WTC11 (cell line): Measurements from ENCODE around the gene TRAPPC13. TPM values are rescaled to one million over a fixed set of nuclear protein-coding genes. Genes with fewer than 3 reads are reported as not detected.

ENCODE experiments used
- ATAC-seq: fragments of 200-7000 bp; cut with Tn5 transposase; 2 replicates; pipeline ENCODE4 v1.10.0; 2021; ENCODE audit warnings: mild to moderate bottlenecking, moderate library complexity
- CTCF ChIA-PET: fragments of 300-600 bp; sonication (Branson Sonifier 250); formaldehyde crosslinking; loops from one replicate; lab custom pipeline; 2021; ENCODE audit warnings: antibody characterized with exemption; lab: Charles Lee
- POLR2A ChIA-PET: fragments of 350-600 bp; sonication (Branson Sonifier 250); formaldehyde crosslinking; loops from one replicate; lab custom pipeline; 2021; ENCODE audit warnings: antibody characterized with exemption; lab: Charles Lee
- DNase-seq: peaks from one replicate; pipeline ENCODE4 v3.0.0; 2021; ENCODE audit warnings: low spot score
- H3K27ac Mint-ChIP-seq: 2 replicates; pipeline ENCODE4 v1.8.0; 2021; ENCODE audit warnings: mixed read lengths
- H3K27me3 Mint-ChIP-seq: 2 replicates; pipeline ENCODE4 v1.8.0; 2021; ENCODE audit warnings: low read depth, mild to moderate bottlenecking, moderate library complexity, mixed read lengths
- H3K36me3 Mint-ChIP-seq: 2 replicates; pipeline ENCODE4 v1.8.0; 2021; ENCODE audit warnings: mixed read lengths
- H3K4me1 Mint-ChIP-seq: 2 replicates; pipeline ENCODE4 v1.8.0; 2022; ENCODE audit warnings: mixed read lengths
- H3K4me3 Mint-ChIP-seq: 2 replicates; pipeline ENCODE4 v1.8.0; 2021; ENCODE audit warnings: mild to moderate bottlenecking, moderate library complexity, mixed read lengths
- H3K9me3 Mint-ChIP-seq: 2 replicates; pipeline ENCODE4 v1.8.0; 2021; ENCODE audit warnings: mixed read lengths
- ATF1 ChIP-seq: sonication (generic); formaldehyde crosslinking; IDR thresholded peaks from 2 replicates; pipeline ENCODE4 v1.8.1; 2023; ENCODE audit warnings: mild to moderate bottlenecking, moderate library complexity, missing genetic modification reagents
- CBFB ChIP-seq: sonication (generic); formaldehyde crosslinking; IDR thresholded peaks from 2 replicates; pipeline ENCODE4 v1.8.1; 2022; ENCODE audit warnings: mild to moderate bottlenecking, low read depth, missing genetic modification reagents
- ETV6 ChIP-seq: sonication (generic); formaldehyde crosslinking; IDR thresholded peaks from 2 replicates; pipeline ENCODE4 v1.8.1; 2022; ENCODE audit warnings: mild to moderate bottlenecking, missing genetic modification reagents
- FOXP1 ChIP-seq: sonication (generic); formaldehyde crosslinking; IDR thresholded peaks from 2 replicates; pipeline ENCODE4 v1.8.0; 2022; ENCODE audit warnings: missing genetic modification reagents, mild to moderate bottlenecking, moderate library complexity, borderline replicate concordance
- GRHL2 ChIP-seq: fragments of 250-450 bp; sonication (Bioruptor Pico); IDR thresholded peaks from 2 replicates; pipeline ENCODE4 v1.8.0; 2022; ENCODE audit warnings: mild to moderate bottlenecking, moderate library complexity; ENCODE audit not compliant: insufficient replicate concordance, severe bottlenecking
- GTF2I ChIP-seq: fragments of 250-450 bp; sonication (Bioruptor Pico); conservative IDR thresholded peaks from 2 replicates; pipeline ENCODE4 v1.4.0; 2021; ENCODE audit warnings: mild to moderate bottlenecking
- IRF2 ChIP-seq: sonication (generic); formaldehyde crosslinking; IDR thresholded peaks from 2 replicates; pipeline ENCODE4 v1.8.0; 2022; ENCODE audit warnings: low read depth, missing genetic modification reagents, borderline replicate concordance
- JAZF1 ChIP-seq: fragments of 250-450 bp; sonication (Bioruptor Pico); IDR thresholded peaks from 2 replicates; pipeline ENCODE4 v1.9.0; 2021; ENCODE audit warnings: moderate library complexity, mild to moderate bottlenecking, inconsistent platforms
- MYBL2 ChIP-seq: sonication (generic); formaldehyde crosslinking; IDR thresholded peaks from 2 replicates; pipeline ENCODE4 v1.8.1; 2023; ENCODE audit warnings: mild to moderate bottlenecking, moderate library complexity, missing genetic modification reagents
- NFE2L1 ChIP-seq: sonication (generic); formaldehyde crosslinking; IDR thresholded peaks from 2 replicates; pipeline ENCODE4 v1.8.1; 2023; ENCODE audit warnings: missing genetic modification reagents
- NR2C2 ChIP-seq: sonication (generic); formaldehyde crosslinking; IDR thresholded peaks from 2 replicates; pipeline ENCODE4 v1.8.0; 2022; ENCODE audit warnings: mild to moderate bottlenecking, missing genetic modification reagents
- SMAD4 ChIP-seq: sonication (generic); formaldehyde crosslinking; IDR thresholded peaks from 2 replicates; pipeline ENCODE4 v1.8.0; 2022; ENCODE audit warnings: mild to moderate bottlenecking, missing genetic modification reagents
- TCF7 ChIP-seq: sonication (generic); formaldehyde crosslinking; IDR thresholded peaks from 2 replicates; pipeline ENCODE4 v1.8.0; 2022; ENCODE audit warnings: mild to moderate bottlenecking, low read depth, missing genetic modification reagents, moderate library complexity
- TEAD1 ChIP-seq: sonication (generic); formaldehyde crosslinking; IDR thresholded peaks from 2 replicates; pipeline ENCODE4 v1.8.0; 2022; ENCODE audit warnings: mild to moderate bottlenecking, missing genetic modification reagents
- ZBTB21 ChIP-seq: sonication (generic); formaldehyde crosslinking; IDR thresholded peaks from 2 replicates; pipeline ENCODE4 v1.8.1; 2023; ENCODE audit warnings: mild to moderate bottlenecking, missing genetic modification reagents, borderline replicate concordance
- ZNF219 ChIP-seq: sonication (generic); formaldehyde crosslinking; IDR thresholded peaks from 2 replicates; pipeline ENCODE4 v1.8.0; 2023; ENCODE audit warnings: missing genetic modification reagents, mild to moderate bottlenecking, borderline replicate concordance
- ZNF232 ChIP-seq: sonication (generic); formaldehyde crosslinking; IDR thresholded peaks from 2 replicates; pipeline ENCODE4 v1.8.0; 2022; ENCODE audit warnings: mild to moderate bottlenecking, missing genetic modification reagents
- ZNF317 ChIP-seq: sonication (generic); formaldehyde crosslinking; IDR thresholded peaks from 2 replicates; pipeline ENCODE4 v1.8.1; 2023; ENCODE audit warnings: low read depth, mild to moderate bottlenecking, moderate library complexity, missing genetic modification reagents, borderline replicate concordance
- ZNF396 ChIP-seq: fragments of 250-450 bp; sonication (Bioruptor Pico); IDR thresholded peaks from 2 replicates; pipeline ENCODE4 v1.8.0; 2021; ENCODE audit warnings: mild to moderate bottlenecking, moderate library complexity, borderline replicate concordance
- ZNF423 ChIP-seq: fragments of 250-450 bp; sonication (Bioruptor Pico); IDR thresholded peaks from 2 replicates; pipeline ENCODE4 v2.1.2; 2022; ENCODE audit warnings: mild to moderate bottlenecking, moderate library complexity
- ZNF671 ChIP-seq: fragments of 250-450 bp; sonication (Bioruptor Pico); IDR thresholded peaks from 2 replicates; pipeline ENCODE4 v1.8.0; 2021; ENCODE audit warnings: mild to moderate bottlenecking
- total RNA-seq: library from RNA; stranded (reverse); gene quantifications from 3 replicates; pipeline ENCODE4 v1.2.3, GENCODE V29; 2021
- TF ChIP-seq, protein P1 (sequence below): sonication (generic); formaldehyde crosslinking; IDR thresholded peaks from 2 replicates; pipeline ENCODE4 v1.8.0; 2023; ENCODE audit warnings: mild to moderate bottlenecking, missing genetic modification reagents
- TF ChIP-seq, protein P2 (sequence below): sonication (generic); formaldehyde crosslinking; IDR thresholded peaks from 2 replicates; pipeline ENCODE4 v1.8.1; 2022; ENCODE audit warnings: low read depth, mild to moderate bottlenecking, moderate library complexity, missing genetic modification reagents, borderline replicate concordance
- TF ChIP-seq, protein P3 (sequence below): sonication (generic); formaldehyde crosslinking; IDR thresholded peaks from 2 replicates; pipeline ENCODE4 v1.8.1; 2023; ENCODE audit warnings: mild to moderate bottlenecking, missing genetic modification reagents, moderate library complexity
- TF ChIP-seq, protein P4 (sequence below): sonication (generic); formaldehyde crosslinking; IDR thresholded peaks from 2 replicates; pipeline ENCODE4 v1.8.1; 2022; ENCODE audit warnings: mild to moderate bottlenecking, moderate library complexity, missing genetic modification reagents
- TF ChIP-seq, protein P5 (sequence below): sonication (generic); formaldehyde crosslinking; IDR thresholded peaks from 2 replicates; pipeline ENCODE4 v1.8.0; 2022; ENCODE audit warnings: missing genetic modification reagents
- TF ChIP-seq, protein P6 (sequence below): sonication (generic); formaldehyde crosslinking; IDR thresholded peaks from 2 replicates; pipeline ENCODE4 v1.8.1; 2023; ENCODE audit warnings: mild to moderate bottlenecking, missing genetic modification reagents

TRAPPC13 gene
- total RNA-seq, 1 experiment from 2014 or later: 18.8 TPM

DNA sequence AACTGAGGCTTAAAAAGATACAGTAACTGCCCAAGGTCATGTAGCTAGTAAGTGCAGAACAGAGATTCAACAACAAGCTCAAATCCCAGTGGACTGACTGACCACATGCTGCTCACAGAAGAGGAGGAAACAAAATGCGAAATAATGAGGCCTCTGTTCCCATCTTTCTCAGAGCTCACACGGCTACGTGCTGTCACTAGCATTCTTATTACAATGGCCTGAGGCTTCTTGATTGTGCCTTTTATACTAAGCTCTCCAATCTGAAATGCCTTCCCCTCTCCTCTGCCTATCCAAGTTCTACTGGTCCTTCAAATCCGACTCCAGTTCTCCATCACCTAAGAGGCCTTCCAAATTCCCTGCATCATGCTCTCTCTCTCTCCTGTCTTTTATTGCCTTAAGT, 71.1 kb downstream of the TRAPPC13 start (continued):
- no peak for TF ChIP-seq GRHL2 (CRISPR knock-in tag)
- TF ChIP-seq ZNF671 (CRISPR knock-in tag): no peak
- TF ChIP-seq NFE2L1 (CRISPR knock-in tag): no peak
- no peak for TF ChIP-seq TEAD1 (CRISPR knock-in tag)
- no peak for TF ChIP-seq FOXP1
- no peak for TF ChIP-seq SMAD4 (CRISPR knock-in tag)
- no peak for TF ChIP-seq IRF2 (CRISPR knock-in tag)
- TF ChIP-seq ETV6 (CRISPR knock-in tag): no peak
- no peak for TF ChIP-seq TCF7 (CRISPR knock-in tag)
- TF ChIP-seq, protein P1, sequence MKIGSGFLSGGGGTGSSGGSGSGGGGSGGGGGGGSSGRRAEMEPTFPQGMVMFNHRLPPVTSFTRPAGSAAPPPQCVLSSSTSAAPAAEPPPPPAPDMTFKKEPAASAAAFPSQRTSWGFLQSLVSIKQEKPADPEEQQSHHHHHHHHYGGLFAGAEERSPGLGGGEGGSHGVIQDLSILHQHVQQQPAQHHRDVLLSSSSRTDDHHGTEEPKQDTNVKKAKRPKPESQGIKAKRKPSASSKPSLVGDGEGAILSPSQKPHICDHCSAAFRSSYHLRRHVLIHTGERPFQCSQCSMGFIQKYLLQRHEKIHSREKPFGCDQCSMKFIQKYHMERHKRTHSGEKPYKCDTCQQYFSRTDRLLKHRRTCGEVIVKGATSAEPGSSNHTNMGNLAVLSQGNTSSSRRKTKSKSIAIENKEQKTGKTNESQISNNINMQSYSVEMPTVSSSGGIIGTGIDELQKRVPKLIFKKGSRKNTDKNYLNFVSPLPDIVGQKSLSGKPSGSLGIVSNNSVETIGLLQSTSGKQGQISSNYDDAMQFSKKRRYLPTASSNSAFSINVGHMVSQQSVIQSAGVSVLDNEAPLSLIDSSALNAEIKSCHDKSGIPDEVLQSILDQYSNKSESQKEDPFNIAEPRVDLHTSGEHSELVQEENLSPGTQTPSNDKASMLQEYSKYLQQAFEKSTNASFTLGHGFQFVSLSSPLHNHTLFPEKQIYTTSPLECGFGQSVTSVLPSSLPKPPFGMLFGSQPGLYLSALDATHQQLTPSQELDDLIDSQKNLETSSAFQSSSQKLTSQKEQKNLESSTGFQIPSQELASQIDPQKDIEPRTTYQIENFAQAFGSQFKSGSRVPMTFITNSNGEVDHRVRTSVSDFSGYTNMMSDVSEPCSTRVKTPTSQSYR (CRISPR knock-in tag): no peak
- no peak for TF ChIP-seq ZBTB21 (CRISPR knock-in tag)
- no peak for TF ChIP-seq NR2C2 (CRISPR knock-in tag)
- TF ChIP-seq JAZF1: no peak
- TF ChIP-seq MYBL2 (CRISPR knock-in tag): no peak
- TF ChIP-seq, protein P2, sequence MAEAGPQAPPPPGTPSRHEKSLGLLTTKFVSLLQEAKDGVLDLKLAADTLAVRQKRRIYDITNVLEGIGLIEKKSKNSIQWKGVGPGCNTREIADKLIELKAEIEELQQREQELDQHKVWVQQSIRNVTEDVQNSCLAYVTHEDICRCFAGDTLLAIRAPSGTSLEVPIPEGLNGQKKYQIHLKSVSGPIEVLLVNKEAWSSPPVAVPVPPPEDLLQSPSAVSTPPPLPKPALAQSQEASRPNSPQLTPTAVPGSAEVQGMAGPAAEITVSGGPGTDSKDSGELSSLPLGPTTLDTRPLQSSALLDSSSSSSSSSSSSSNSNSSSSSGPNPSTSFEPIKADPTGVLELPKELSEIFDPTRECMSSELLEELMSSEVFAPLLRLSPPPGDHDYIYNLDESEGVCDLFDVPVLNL (CRISPR knock-in tag): no peak

DNA sequence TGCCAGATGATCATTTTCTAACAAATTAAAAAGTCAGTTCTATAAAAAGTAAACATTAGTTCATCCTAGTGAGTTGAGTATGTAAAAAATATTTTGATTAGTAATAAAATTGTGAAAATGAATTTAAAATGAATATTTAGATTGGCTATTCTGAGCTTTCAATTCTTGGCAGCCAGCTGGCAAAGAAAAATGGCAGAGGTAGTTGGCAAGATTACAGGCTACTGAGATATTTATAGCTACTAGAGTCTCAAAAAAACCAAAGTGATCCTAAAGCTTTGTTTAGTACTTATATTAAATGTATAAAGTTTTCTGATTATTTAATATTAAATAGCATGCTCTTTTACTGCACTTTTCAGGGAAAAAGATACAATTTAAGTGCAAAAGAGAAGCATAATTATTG, 72.1 kb downstream of the TRAPPC13 start:
- no peaks in the 10 kb centered on the region for H3K9me3 Mint-ChIP-seq
- no peaks in the 10 kb centered on the region for H3K4me1 Mint-ChIP-seq
- H3K36me3 Mint-ChIP-seq: peaks cover 11% of the 10 kb centered on the region
- no peak overlapping the region for H3K27ac Mint-ChIP-seq
- DNase-seq (no peak), ATAC-seq (no peak)
- ChIA-PET CTCF (no interaction called here), POLR2A (no interaction called here)
- no peaks in the 10 kb centered on the region for H3K27me3 Mint-ChIP-seq
- H3K4me3 Mint-ChIP-seq: no peak overlapping the region
- TF ChIP-seq, protein P3, sequence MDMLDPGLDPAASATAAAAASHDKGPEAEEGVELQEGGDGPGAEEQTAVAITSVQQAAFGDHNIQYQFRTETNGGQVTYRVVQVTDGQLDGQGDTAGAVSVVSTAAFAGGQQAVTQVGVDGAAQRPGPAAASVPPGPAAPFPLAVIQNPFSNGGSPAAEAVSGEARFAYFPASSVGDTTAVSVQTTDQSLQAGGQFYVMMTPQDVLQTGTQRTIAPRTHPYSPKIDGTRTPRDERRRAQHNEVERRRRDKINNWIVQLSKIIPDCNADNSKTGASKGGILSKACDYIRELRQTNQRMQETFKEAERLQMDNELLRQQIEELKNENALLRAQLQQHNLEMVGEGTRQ (CRISPR knock-in tag): no peak
- no peak for TF ChIP-seq ZNF317 (CRISPR knock-in tag)
- TF ChIP-seq ATF1 (CRISPR knock-in tag): no peak
- TF ChIP-seq ZNF423: no peak
- TF ChIP-seq CBFB (CRISPR knock-in tag): no peak
- TF ChIP-seq, protein P4, sequence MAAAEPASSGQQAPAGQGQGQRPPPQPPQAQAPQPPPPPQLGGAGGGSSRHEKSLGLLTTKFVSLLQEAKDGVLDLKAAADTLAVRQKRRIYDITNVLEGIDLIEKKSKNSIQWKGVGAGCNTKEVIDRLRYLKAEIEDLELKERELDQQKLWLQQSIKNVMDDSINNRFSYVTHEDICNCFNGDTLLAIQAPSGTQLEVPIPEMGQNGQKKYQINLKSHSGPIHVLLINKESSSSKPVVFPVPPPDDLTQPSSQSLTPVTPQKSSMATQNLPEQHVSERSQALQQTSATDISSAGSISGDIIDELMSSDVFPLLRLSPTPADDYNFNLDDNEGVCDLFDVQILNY (CRISPR knock-in tag): no peak
- TF ChIP-seq ZNF232 (CRISPR knock-in tag): no peak
- TF ChIP-seq, protein P5, sequence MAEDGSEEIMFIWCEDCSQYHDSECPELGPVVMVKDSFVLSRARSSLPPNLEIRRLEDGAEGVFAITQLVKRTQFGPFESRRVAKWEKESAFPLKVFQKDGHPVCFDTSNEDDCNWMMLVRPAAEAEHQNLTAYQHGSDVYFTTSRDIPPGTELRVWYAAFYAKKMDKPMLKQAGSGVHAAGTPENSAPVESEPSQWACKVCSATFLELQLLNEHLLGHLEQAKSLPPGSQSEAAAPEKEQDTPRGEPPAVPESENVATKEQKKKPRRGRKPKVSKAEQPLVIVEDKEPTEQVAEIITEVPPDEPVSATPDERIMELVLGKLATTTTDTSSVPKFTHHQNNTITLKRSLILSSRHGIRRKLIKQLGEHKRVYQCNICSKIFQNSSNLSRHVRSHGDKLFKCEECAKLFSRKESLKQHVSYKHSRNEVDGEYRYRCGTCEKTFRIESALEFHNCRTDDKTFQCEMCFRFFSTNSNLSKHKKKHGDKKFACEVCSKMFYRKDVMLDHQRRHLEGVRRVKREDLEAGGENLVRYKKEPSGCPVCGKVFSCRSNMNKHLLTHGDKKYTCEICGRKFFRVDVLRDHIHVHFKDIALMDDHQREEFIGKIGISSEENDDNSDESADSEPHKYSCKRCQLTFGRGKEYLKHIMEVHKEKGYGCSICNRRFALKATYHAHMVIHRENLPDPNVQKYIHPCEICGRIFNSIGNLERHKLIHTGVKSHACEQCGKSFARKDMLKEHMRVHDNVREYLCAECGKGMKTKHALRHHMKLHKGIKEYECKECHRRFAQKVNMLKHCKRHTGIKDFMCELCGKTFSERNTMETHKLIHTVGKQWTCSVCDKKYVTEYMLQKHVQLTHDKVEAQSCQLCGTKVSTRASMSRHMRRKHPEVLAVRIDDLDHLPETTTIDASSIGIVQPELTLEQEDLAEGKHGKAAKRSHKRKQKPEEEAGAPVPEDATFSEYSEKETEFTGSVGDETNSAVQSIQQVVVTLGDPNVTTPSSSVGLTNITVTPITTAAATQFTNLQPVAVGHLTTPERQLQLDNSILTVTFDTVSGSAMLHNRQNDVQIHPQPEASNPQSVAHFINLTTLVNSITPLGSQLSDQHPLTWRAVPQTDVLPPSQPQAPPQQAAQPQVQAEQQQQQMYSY (CRISPR knock-in tag): no peak
- TF ChIP-seq ZNF219: no peak
- TF ChIP-seq, protein P6, sequence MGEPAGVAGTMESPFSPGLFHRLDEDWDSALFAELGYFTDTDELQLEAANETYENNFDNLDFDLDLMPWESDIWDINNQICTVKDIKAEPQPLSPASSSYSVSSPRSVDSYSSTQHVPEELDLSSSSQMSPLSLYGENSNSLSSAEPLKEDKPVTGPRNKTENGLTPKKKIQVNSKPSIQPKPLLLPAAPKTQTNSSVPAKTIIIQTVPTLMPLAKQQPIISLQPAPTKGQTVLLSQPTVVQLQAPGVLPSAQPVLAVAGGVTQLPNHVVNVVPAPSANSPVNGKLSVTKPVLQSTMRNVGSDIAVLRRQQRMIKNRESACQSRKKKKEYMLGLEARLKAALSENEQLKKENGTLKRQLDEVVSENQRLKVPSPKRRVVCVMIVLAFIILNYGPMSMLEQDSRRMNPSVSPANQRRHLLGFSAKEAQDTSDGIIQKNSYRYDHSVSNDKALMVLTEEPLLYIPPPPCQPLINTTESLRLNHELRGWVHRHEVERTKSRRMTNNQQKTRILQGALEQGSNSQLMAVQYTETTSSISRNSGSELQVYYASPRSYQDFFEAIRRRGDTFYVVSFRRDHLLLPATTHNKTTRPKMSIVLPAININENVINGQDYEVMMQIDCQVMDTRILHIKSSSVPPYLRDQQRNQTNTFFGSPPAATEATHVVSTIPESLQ (CRISPR knock-in tag): no peak
- no peak for TF ChIP-seq GTF2I
- TF ChIP-seq TCF7 (CRISPR knock-in tag): no peak
- no peak for TF ChIP-seq ZNF396
